T-helper 2 cell treated with Interferon-gamma antibody and Interleukin-4, amounts not matched to agents 5 μg/mL and 100 μg/mL, for 36 hours (primary cell): Measurements from ENCODE around the gene DNMT1.

ENCODE experiments used
- DNase-seq: peaks from one replicate; pipeline ENCODE4 v3.0.0; 2021; ENCODE audit warnings: low spot score
- H3K27ac Mint-ChIP-seq: one replicate; pipeline ENCODE4 v1.8.0; 2021; ENCODE audit warnings: mild to moderate bottlenecking, mixed read lengths
- H3K27me3 Mint-ChIP-seq: one replicate; pipeline ENCODE4 v1.8.0; 2021; ENCODE audit warnings: low read depth, mixed read lengths
- H3K36me3 Mint-ChIP-seq: one replicate; pipeline ENCODE4 v1.8.0; 2021; ENCODE audit warnings: low read depth, mixed read lengths
- H3K4me1 Mint-ChIP-seq: one replicate; pipeline ENCODE4 v1.8.0; 2021; ENCODE audit warnings: low read depth, mixed read lengths
- H3K4me3 Mint-ChIP-seq: one replicate; pipeline ENCODE4 v1.8.0; 2022; ENCODE audit warnings: mild to moderate bottlenecking, moderate library complexity, mixed read lengths
- H3K9me3 Mint-ChIP-seq: one replicate; pipeline ENCODE4 v1.8.0; 2021; ENCODE audit warnings: mixed read lengths

Gene DNMT1

DNA sequence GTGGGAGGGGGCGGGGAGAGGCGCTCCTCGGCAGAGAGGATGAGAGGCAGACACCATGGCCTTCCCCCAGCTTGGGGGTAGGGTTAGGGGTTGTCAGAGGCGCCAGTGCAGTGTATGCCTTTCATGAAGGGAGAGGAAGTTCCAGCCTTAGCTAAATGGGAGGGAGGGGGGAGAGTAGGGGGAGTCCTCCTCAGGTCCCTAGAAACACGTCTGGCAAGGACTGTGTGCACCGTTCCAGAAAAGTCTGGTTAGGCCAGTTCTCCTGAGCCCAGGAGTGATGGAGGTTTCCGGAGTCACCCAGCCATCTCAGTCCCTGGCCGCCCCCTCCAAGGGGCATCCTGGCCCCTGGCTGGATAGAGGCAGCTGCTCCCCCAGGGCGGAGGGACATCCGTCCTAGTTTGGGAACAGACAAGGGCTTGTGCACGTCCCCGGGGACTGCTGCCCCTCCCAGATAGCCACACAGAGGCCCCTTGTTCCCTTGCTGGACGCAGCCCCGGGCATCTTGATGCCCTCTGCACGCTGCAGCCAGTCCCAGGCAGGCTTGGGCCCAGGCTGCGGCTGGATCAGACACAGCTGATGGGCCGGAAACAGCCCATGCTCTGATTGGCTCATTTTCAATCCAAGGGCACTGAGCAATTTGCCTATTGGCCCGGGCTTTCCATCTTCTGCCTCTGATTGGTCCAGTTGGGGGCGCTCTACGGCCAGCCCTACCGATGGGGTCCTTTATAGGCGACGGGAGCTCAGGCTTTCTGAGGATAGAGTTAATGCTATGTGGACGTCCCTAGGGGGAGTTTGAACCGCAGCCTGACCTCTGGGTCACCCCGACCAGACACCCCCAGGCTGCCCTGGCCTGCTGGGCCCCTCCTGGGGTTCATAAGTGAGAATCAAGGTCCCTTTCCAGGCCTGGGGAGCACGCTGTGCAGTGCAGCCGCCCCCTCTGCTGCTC is 32.5 kb upstream of the DNMT1 start:
- Mint-ChIP-seq H3K27me3 (no peaks in the 10 kb centered on the region), H3K36me3 (peaks cover 7% of the 10 kb centered on the region), H3K9me3 (no peaks in the 10 kb centered on the region), H3K27ac (no peak overlapping the region), H3K4me3 (no peak overlapping the region), H3K4me1 (peaks cover 15% of the 10 kb centered on the region)
- no peak for DNase-seq

- peaks cover 7% of the 10 kb centered on the region for H3K36me3 Mint-ChIP-seq
- H3K9me3 Mint-ChIP-seq: no peaks in the 10 kb centered on the region
- H3K4me3 Mint-ChIP-seq: no peak overlapping the region
- H3K27ac Mint-ChIP-seq: no peak overlapping the region
- no peak for DNase-seq
- H3K4me1 Mint-ChIP-seq: peaks cover 15% of the 10 kb centered on the region
- no peaks in the 10 kb centered on the region for H3K27me3 Mint-ChIP-seq
Measured at GRCh38 chr19:10226376-10227025, 31.7 kb upstream of the DNMT1 start.

DNA sequence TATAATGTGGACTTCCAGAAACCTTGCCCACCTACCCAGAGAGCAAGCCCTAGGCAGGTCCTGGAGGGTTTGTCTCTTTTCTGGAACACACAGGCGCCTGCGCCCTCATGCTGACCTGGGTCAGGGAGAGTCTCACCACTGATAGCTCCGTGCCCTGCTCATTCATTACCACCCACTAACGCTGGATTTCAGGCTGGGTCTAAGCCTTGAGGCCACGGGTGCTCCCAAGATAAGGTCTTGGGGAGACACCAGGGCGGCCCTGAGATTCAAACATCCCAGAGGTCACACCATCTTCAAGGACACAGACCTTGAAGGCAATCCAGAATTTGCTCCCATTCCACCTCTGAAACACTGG is 31.2 kb upstream of the DNMT1 start:
- peaks cover 7% of the 10 kb centered on the region for H3K36me3 Mint-ChIP-seq
- no peak for DNase-seq
- H3K4me3 Mint-ChIP-seq: no peak overlapping the region
- H3K27me3 Mint-ChIP-seq: no peaks in the 10 kb centered on the region
- peaks cover 15% of the 10 kb centered on the region for H3K4me1 Mint-ChIP-seq
- H3K27ac Mint-ChIP-seq: no peak overlapping the region
- H3K9me3 Mint-ChIP-seq: no peaks in the 10 kb centered on the region

DNA sequence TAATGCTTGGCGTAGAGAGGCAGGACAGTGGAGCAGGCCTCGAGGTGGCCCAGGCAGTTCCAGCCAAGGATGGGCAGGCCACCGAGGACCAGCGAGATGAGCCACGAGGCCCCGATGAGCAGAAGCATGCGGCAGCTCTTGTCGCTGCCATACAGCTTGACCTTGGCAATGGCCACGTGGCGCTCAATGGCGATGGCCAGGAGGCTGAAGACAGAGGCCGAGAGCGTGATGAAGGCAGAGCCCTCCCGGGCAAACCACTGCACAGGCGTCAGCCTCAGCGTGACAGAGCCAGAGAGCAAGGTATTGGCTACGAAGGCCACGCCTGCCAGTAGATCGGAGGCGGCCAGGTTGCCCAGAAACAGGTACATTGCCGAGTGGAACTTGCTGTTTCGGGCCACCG is 29.6 kb upstream of the DNMT1 start:
- Mint-ChIP-seq H3K4me1 (peaks cover 10% of the 10 kb centered on the region), H3K9me3 (no peaks in the 10 kb centered on the region), H3K27me3 (no peaks in the 10 kb centered on the region), H3K4me3 (no peak overlapping the region), H3K36me3 (peaks cover 7% of the 10 kb centered on the region), H3K27ac (no peak overlapping the region)
- no peak for DNase-seq

GRCh38 chr19:10223488-10224213 is 28.9 kb upstream of the DNMT1 start:
- no peak for DNase-seq

GRCh38 chr19:10222201-10222890 is 27.6 kb upstream of the DNMT1 start:
- no peak for DNase-seq
- Mint-ChIP-seq H3K27ac (no peak overlapping the region), H3K4me1 (peaks cover 2% of the 10 kb centered on the region), H3K36me3 (peaks cover 7% of the 10 kb centered on the region), H3K4me3 (no peak overlapping the region), H3K27me3 (no peaks in the 10 kb centered on the region), H3K9me3 (no peaks in the 10 kb centered on the region)

More at GRCh38 chr19:10223488-10224213, 28.9 kb upstream of the DNMT1 start:
- Mint-ChIP-seq H3K36me3 (peaks cover 7% of the 10 kb centered on the region), H3K4me1 (peaks cover 3% of the 10 kb centered on the region), H3K27me3 (no peaks in the 10 kb centered on the region), H3K27ac (no peak overlapping the region), H3K4me3 (no peak overlapping the region), H3K9me3 (no peaks in the 10 kb centered on the region)

DNA sequence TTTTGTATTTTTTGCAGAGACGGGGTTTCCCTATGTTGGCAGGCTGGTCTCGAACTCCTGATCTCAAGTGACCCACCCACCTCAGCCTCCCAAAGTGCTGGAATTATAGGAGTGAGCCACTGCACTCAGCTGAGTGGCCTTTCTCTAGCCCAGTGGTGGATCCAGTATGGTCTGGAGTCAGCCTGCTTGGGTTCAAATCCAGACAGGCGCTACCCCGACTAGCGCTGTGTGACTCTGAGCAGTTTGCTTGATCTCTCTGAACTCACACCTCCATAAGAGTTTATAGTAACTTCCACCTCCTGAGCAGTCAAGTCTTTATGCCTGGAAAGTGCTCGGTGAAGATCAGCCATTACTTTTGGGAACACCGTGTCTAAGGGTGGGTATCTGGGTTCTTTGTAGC is 25.9 kb upstream of the DNMT1 start:
- no peaks in the 10 kb centered on the region for H3K9me3 Mint-ChIP-seq
- H3K36me3 Mint-ChIP-seq: peaks cover 7% of the 10 kb centered on the region
- no peak for DNase-seq
- no peak overlapping the region for H3K4me3 Mint-ChIP-seq
- H3K27ac Mint-ChIP-seq: no peak overlapping the region
- H3K4me1 Mint-ChIP-seq: peaks cover 2% of the 10 kb centered on the region
- no peaks in the 10 kb centered on the region for H3K27me3 Mint-ChIP-seq

DNA sequence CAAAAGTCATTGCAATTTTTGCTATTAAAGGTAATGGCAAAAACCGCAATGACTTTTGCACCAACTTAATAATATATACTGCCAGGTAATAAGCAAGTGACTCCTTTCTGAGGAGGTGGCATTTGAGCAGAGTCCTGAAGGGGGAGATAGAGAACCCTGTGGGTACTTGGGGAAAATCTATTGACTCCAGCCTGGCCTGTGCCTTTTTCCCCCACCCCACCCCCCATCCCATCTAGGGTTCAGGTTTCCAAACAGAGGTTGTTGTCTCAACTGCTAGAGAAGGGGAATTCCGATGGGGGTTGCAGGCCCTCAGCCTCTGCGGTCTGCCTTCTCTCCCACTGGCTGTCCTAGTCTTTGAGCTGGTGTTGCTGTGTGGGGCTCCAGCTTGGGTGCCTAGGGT is 24.9 kb upstream of the DNMT1 start:
- Mint-ChIP-seq H3K27ac (no peak overlapping the region), H3K36me3 (peaks cover 7% of the 10 kb centered on the region), H3K4me3 (no peak overlapping the region), H3K27me3 (no peaks in the 10 kb centered on the region), H3K4me1 (peaks cover 2% of the 10 kb centered on the region), H3K9me3 (no peaks in the 10 kb centered on the region)
- no peak for DNase-seq

DNA sequence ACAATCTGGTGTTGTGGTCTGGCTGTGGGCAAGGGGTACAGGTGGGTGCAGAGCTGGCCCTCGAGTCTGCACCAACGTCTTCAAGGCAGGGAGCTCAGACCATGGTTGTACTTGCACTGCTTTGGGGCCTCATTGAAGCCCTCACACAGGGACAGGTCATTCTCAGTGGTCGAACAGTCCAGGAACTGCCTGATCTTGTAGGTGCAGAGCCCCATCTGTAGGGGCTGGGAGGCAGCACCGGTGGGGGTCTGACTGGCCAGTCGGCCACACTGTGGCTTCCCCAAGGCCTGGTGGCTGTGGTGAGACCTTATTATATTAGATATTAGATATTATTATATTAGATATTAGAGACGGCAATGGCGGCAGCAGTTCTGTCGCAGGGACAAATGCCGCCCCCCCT is 22.3 kb upstream of the DNMT1 start:
- no peaks in the 10 kb centered on the region for H3K27me3 Mint-ChIP-seq
- no peaks in the 10 kb centered on the region for H3K36me3 Mint-ChIP-seq
- no peak for DNase-seq
- no peaks in the 10 kb centered on the region for H3K9me3 Mint-ChIP-seq
- no peak overlapping the region for H3K27ac Mint-ChIP-seq
- H3K4me1 Mint-ChIP-seq: no peaks in the 10 kb centered on the region
- no peak overlapping the region for H3K4me3 Mint-ChIP-seq

- no peak for DNase-seq
- H3K9me3 Mint-ChIP-seq: no peaks in the 10 kb centered on the region
Measured at GRCh38 chr19:10214784-10215183, 20.0 kb upstream of the DNMT1 start.

DNA sequence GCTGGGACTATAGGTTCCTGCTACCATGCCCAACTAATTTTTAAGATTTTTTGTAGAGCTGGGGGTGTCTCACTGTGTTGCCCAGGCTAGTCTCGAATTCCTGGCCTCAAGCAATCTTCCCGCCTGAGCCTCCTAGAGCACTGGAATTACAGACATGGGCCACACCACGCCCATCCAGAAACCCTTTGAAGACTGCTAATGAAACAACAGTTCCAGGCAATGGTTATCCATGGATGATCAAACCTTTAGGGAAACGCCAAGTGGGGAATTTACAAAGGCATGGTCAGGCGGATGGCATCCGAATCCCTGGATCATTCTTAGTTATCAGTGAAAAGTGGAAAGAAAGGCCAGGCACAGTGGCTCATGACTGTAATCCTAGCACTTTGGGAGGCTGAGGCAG is 16.9 kb upstream of the DNMT1 start:
- Mint-ChIP-seq H3K36me3 (no peaks in the 10 kb centered on the region), H3K4me1 (no peaks in the 10 kb centered on the region), H3K27me3 (no peaks in the 10 kb centered on the region), H3K27ac (no peak overlapping the region), H3K4me3 (no peak overlapping the region), H3K9me3 (peaks cover 10% of the 10 kb centered on the region)
- no peak for DNase-seq

More at GRCh38 chr19:10214784-10215183, 20.0 kb upstream of the DNMT1 start:
- H3K36me3 Mint-ChIP-seq: no peaks in the 10 kb centered on the region
- H3K27me3 Mint-ChIP-seq: no peaks in the 10 kb centered on the region
- H3K4me3 Mint-ChIP-seq: no peak overlapping the region
- H3K27ac Mint-ChIP-seq: no peak overlapping the region
- no peaks in the 10 kb centered on the region for H3K4me1 Mint-ChIP-seq

GRCh38 chr19:10211061-10211460 is 16.3 kb upstream of the DNMT1 start:
- Mint-ChIP-seq H3K4me1 (no peaks in the 10 kb centered on the region), H3K27ac (no peak overlapping the region), H3K4me3 (no peak overlapping the region), H3K36me3 (no peaks in the 10 kb centered on the region), H3K9me3 (peaks cover 10% of the 10 kb centered on the region), H3K27me3 (no peaks in the 10 kb centered on the region)
- DNase-seq: no peak

DNA sequence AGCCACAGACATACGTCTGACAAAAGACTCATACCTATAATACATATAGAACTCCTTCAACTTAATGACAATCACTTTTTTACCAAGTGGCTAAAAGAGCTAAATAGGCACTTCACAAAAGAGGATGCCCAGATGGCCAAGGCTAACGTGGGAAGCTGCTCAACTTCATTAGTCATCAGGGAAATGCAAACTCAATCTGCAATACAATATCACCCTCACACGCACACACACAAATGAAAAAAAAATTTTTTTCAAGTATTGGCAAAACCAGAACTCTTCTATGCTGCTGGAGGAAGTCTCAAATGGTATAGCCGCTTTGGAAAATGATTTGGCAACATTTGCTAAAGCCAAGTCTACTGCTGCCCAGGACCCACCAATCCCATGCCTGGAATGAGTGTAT is 14.6 kb upstream of the DNMT1 start:
- Mint-ChIP-seq H3K4me1 (no peaks in the 10 kb centered on the region), H3K4me3 (no peak overlapping the region), H3K27me3 (no peaks in the 10 kb centered on the region), H3K9me3 (peaks cover 10% of the 10 kb centered on the region), H3K27ac (no peak overlapping the region), H3K36me3 (no peaks in the 10 kb centered on the region)
- DNase-seq: no peak
